H1 (cell line): ENCODE results near the gene XAGE5. TPM values are rescaled to one million over a fixed set of nuclear protein-coding genes. Genes with fewer than 3 reads are reported as not detected.

Experiments used
- BCL11A ChIP-seq, 2 experiments: IDR thresholded peaks; one replicate each; pipeline ENCODE4 v1.6.1; 2011; ENCODE audit warnings: low read depth in 2 of 2, low read length in 2 of 2, mild to moderate bottlenecking in 2 of 2
- HDAC6 ChIP-seq: IDR thresholded peaks from one replicate; pipeline ENCODE4 v1.7.1; 2012; ENCODE audit warnings: low read depth, mild to moderate bottlenecking, inconsistent platforms, low read length, moderate library complexity
- KDM1A ChIP-seq: fragments of 200-600, 300-600 bp; sonication (generic); IDR thresholded peaks from 2 replicates; pipeline ENCODE4 v1.7.1; 2016; ENCODE audit warnings: mild to moderate bottlenecking, low read length, borderline replicate concordance
- KDM5A ChIP-seq: fragments of 200-600 bp; IDR thresholded peaks from 2 replicates; pipeline ENCODE4 v1.7.1; 2012; ENCODE audit warnings: mild to moderate bottlenecking, low read length, inconsistent platforms, mixed read lengths
- RNF2 ChIP-seq: fragments of 200-900, 300-1000 bp; sonication (generic); IDR thresholded peaks from 2 replicates; pipeline ENCODE4 v1.7.1; 2016; ENCODE audit warnings: borderline replicate concordance, low read depth, mild to moderate bottlenecking, antibody characterized with exemption, low read length; ENCODE audit not compliant: poor library complexity, severe bottlenecking; ENCODE audit errors: missing control alignments
- SAP30 ChIP-seq: fragments of 300-600 bp; sonication (generic); IDR thresholded peaks from 2 replicates; pipeline ENCODE4 v1.7.1; 2012; ENCODE audit warnings: low read length, moderate library complexity, mild to moderate bottlenecking, inconsistent platforms; ENCODE audit not compliant: insufficient read depth, insufficient replicate concordance
- TBP ChIP-seq: IDR thresholded peaks from 2 replicates; pipeline ENCODE4 v1.6.1; 2011; ENCODE audit warnings: low read depth, low read length, improper control_type of control experiment
- YY1 ChIP-seq: IDR thresholded peaks from 2 replicates; pipeline ENCODE4 v1.6.1; 2011; ENCODE audit warnings: low read depth, mild to moderate bottlenecking, low read length
- polyA plus RNA-seq, 7 experiments: library from polyadenylated mRNA; depleted of rRNA in 3 of 7; stranded (reverse) in 5 of 7; unstranded in 2 of 7; fragments of >200 nt in 5 of 7; fragments of 200-250 nt in 2 of 7; gene quantifications; 1 replicate in 5 of 7; 2 replicates in 1 of 7; 4 replicates in 1 of 7; pipeline versions ENCODE4 v1.2.1 to v1.2.3, GENCODE V29; 2011 to 2013; ENCODE audit warnings: missing spikeins in 2 of 7, mixed read lengths in 2 of 7
- total RNA-seq: library from RNA; stranded (reverse); fragmentation: NEBNext Ultra II Directional; extraction: Animal tissue kit (Norgen Biotek cat#: 25700); gene quantifications from 2 replicates; pipeline ENCODE4 v1.2.1, GENCODE V29; 2021
- TF ChIP-seq, protein P1 (sequence below): fragments of 300-600 bp; sonication (generic); IDR thresholded peaks from 2 replicates; pipeline ENCODE4 v1.7.1; 2012; ENCODE audit warnings: low read length, moderate library complexity, mild to moderate bottlenecking, inconsistent platforms; ENCODE audit not compliant: insufficient replicate concordance

The XAGE5 gene
- total and polyA plus RNA-seq, 2 of the 8 experiments (the other 6 are each of a cell fraction or from before 2014, with no cell fraction given) = not detected

DNA sequence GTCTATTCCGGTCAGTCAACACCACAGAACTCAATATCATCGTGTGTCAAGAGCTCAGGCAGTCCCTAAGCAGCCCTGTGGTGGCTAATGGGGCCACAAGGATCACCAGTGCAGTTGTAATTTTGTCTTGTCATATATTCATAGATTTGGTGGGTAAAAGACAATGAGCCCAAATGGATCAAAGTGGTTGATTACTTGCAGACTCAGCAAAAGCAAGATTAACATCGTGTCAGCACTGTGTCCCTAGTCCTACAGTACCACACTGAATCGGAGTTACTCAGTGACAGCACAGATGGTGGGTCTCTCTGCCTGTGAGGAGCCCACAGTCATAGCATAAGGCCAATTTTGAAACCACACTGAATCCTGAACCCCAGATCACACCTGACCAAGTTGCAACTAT, 8.7 kb downstream of the XAGE5 start (continued):
- TF ChIP-seq, protein P1, sequence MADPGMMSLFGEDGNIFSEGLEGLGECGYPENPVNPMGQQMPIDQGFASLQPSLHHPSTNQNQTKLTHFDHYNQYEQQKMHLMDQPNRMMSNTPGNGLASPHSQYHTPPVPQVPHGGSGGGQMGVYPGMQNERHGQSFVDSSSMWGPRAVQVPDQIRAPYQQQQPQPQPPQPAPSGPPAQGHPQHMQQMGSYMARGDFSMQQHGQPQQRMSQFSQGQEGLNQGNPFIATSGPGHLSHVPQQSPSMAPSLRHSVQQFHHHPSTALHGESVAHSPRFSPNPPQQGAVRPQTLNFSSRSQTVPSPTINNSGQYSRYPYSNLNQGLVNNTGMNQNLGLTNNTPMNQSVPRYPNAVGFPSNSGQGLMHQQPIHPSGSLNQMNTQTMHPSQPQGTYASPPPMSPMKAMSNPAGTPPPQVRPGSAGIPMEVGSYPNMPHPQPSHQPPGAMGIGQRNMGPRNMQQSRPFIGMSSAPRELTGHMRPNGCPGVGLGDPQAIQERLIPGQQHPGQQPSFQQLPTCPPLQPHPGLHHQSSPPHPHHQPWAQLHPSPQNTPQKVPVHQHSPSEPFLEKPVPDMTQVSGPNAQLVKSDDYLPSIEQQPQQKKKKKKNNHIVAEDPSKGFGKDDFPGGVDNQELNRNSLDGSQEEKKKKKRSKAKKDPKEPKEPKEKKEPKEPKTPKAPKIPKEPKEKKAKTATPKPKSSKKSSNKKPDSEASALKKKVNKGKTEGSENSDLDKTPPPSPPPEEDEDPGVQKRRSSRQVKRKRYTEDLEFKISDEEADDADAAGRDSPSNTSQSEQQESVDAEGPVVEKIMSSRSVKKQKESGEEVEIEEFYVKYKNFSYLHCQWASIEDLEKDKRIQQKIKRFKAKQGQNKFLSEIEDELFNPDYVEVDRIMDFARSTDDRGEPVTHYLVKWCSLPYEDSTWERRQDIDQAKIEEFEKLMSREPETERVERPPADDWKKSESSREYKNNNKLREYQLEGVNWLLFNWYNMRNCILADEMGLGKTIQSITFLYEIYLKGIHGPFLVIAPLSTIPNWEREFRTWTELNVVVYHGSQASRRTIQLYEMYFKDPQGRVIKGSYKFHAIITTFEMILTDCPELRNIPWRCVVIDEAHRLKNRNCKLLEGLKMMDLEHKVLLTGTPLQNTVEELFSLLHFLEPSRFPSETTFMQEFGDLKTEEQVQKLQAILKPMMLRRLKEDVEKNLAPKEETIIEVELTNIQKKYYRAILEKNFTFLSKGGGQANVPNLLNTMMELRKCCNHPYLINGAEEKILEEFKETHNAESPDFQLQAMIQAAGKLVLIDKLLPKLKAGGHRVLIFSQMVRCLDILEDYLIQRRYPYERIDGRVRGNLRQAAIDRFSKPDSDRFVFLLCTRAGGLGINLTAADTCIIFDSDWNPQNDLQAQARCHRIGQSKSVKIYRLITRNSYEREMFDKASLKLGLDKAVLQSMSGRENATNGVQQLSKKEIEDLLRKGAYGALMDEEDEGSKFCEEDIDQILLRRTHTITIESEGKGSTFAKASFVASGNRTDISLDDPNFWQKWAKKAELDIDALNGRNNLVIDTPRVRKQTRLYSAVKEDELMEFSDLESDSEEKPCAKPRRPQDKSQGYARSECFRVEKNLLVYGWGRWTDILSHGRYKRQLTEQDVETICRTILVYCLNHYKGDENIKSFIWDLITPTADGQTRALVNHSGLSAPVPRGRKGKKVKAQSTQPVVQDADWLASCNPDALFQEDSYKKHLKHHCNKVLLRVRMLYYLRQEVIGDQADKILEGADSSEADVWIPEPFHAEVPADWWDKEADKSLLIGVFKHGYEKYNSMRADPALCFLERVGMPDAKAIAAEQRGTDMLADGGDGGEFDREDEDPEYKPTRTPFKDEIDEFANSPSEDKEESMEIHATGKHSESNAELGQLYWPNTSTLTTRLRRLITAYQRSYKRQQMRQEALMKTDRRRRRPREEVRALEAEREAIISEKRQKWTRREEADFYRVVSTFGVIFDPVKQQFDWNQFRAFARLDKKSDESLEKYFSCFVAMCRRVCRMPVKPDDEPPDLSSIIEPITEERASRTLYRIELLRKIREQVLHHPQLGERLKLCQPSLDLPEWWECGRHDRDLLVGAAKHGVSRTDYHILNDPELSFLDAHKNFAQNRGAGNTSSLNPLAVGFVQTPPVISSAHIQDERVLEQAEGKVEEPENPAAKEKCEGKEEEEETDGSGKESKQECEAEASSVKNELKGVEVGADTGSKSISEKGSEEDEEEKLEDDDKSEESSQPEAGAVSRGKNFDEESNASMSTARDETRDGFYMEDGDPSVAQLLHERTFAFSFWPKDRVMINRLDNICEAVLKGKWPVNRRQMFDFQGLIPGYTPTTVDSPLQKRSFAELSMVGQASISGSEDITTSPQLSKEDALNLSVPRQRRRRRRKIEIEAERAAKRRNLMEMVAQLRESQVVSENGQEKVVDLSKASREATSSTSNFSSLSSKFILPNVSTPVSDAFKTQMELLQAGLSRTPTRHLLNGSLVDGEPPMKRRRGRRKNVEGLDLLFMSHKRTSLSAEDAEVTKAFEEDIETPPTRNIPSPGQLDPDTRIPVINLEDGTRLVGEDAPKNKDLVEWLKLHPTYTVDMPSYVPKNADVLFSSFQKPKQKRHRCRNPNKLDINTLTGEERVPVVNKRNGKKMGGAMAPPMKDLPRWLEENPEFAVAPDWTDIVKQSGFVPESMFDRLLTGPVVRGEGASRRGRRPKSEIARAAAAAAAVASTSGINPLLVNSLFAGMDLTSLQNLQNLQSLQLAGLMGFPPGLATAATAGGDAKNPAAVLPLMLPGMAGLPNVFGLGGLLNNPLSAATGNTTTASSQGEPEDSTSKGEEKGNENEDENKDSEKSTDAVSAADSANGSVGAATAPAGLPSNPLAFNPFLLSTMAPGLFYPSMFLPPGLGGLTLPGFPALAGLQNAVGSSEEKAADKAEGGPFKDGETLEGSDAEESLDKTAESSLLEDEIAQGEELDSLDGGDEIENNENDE = no peak
- no peak for TF ChIP-seq KDM5A
- TF ChIP-seq KDM1A = no peak
- TF ChIP-seq BCL11A (IDR thresholded peaks at IDR 0.05; ENCODE audit: low read depth in 2 of 2, low read length in 2 of 2) = no peak
- TF ChIP-seq TBP = no peak
- no peak for TF ChIP-seq SAP30
- TF ChIP-seq RNF2 = no peak
- TF ChIP-seq YY1 = no peak
- no peak for TF ChIP-seq HDAC6
